AG08396 (cell line): ENCODE data around the gene WNT11.
A peak's percentile ranks its signal among the peaks of the same experiment; 100 is the strongest.

Experiments used
- DNase-seq: peaks from one replicate; pipeline ENCODE4 v3.0.0; 2012; ENCODE audit warnings: low spot score, mixed read lengths

WNT11 gene

GRCh38 chr11:76218449-76219178 is 12.3 kb upstream of the WNT11 start:
- no peak for DNase-seq

- no peak for DNase-seq
Observed at GRCh38 chr11:76217653-76218160, 11.4 kb upstream of the WNT11 start.

- DNase-seq = no peak
Observed at GRCh38 chr11:76216536-76217325, 10.4 kb upstream of the WNT11 start.

GRCh38 chr11:76215941-76216340 is 9.6 kb upstream of the WNT11 start:
- DNase-seq = peak; percentile 65

DNA sequence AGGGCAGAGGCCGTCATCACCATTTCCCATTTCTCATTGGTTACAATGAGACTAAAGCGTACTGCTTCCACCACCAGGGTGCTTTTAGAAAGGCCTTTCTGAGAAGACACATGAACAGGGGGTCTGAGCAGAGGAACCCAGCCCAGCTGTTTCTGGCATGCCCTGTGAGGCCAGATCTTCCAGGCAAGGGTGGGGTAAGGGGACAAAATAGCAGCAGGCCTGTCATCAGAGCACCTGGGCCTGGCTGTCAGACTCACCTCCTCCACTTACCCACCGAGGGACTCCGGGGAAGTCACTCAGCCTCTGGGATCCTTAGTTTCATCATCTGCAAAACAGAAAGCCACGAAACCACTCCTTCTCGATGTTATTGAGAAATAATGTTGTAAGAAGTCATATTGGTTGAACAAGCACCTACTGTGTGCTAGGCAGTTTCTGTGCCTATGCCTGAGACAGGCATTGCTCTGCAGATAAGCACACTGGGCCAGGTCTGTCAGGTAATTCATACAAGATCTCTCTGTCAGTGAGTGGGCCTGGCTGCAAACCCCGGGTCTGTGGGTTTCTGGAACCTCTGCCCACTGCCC is 8.8 kb upstream of the WNT11 start:
- DNase-seq = no peak

GRCh38 chr11:76214186-76214585 is 7.9 kb upstream of the WNT11 start:
- DNase-seq = no peak

- no peak for DNase-seq
Observed at GRCh38 chr11:76212086-76213035, 6.1 kb upstream of the WNT11 start.

- no peak for DNase-seq
Observed at GRCh38 chr11:76210931-76211851, 4.9 kb upstream of the WNT11 start.

- DNase-seq = peak; percentile 63
Observed at GRCh38 chr11:76209973-76210930, 4.0 kb upstream of the WNT11 start.

GRCh38 chr11:76209375-76209972 is 3.2 kb upstream of the WNT11 start:
- no peak for DNase-seq

DNA sequence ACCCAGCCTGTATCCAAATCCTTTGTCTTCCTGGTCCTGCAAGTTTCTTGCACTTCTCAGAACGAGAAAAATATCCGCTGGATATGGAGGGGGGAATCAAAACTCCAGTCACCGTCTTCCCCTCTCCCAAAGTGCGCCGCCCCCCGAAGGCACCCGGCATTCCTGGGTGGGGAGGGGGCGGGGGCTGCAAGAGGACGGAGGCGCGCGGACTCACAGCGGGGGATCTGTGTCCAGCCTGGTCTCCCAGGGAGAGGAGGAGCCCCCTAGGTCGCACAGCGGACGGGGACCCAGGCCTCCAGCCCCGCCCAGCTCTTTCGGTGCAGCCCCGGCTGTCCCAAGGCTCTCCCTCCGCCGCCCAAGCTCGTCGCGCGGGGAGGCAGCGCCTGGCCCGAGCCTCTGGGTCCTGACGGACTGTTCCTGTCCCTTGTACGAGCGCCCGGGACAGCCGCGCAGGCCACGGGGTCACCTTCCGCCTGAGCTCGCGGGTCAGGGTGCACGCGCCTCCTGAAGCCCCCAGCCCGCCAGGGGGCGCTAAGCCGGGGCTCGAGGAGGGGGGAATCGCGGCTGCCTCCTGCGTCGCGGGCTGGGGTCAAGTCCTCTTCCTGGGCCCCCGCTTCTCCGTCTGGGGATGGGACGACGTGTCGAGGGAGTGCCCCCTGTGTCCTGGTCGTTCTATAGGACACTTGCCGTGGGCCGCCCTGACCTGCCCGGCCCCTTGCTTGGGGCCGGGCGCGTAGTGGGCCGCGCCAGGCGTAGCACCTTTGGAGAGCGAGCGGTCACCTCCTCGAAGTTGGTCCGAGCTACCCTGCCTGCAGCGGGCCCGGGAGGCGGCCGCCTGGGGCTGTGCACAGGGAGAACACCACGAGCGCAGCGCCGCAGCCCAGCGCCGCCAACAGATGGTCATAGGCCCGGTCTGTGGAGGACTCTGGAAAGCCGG is 2.4 kb upstream of the WNT11 start:
- DNase-seq = peak; percentile 75

DNA sequence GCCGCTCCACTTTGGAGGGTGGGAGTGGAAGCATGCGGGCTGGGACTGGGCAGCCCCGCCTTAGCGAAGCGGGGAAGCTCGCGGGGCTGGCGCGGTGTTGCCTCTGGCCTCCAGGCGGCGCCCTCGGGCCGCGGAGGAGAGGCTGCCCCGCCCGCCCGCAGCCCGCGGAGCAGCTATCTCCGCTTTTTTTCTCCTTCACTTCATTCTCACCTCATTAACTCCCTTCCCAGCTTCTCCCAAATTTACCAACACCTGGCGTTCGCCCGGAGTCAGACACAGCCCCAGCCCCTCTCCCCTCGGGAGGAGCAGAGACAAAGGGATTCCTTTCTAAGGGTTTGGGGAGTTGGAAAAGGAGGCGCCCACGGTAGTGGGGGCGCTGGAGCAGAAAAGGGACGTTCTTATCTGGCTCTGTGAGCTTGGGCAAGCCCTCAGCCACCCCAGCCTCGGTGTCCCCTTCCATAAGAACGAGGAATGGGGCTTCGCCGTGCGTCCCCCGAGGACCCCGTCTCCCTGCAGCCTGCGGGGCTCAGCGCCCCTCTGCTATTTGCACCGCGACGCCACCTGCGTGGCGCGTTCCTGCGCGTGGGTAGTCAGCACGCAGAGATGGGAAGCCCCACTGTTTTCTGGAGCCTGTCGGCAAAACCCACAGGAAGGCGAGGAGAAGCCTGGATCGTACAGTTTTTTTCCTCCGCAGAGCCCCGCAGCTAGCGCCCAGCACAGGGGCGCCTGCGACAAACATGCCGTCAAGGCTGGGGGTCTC is 1.5 kb upstream of the WNT11 start:
- DNase-seq = peak; percentile 93

GRCh38 chr11:76206077-76206326 is 300 bp downstream of the WNT11 start:
- DNase-seq = no peak

- no peak for DNase-seq
Observed at GRCh38 chr11:76205252-76206076, 838 bp downstream of the WNT11 start.

- no peak for DNase-seq
Observed at GRCh38 chr11:76203937-76204336, 2.4 kb downstream of the WNT11 start.

DNA sequence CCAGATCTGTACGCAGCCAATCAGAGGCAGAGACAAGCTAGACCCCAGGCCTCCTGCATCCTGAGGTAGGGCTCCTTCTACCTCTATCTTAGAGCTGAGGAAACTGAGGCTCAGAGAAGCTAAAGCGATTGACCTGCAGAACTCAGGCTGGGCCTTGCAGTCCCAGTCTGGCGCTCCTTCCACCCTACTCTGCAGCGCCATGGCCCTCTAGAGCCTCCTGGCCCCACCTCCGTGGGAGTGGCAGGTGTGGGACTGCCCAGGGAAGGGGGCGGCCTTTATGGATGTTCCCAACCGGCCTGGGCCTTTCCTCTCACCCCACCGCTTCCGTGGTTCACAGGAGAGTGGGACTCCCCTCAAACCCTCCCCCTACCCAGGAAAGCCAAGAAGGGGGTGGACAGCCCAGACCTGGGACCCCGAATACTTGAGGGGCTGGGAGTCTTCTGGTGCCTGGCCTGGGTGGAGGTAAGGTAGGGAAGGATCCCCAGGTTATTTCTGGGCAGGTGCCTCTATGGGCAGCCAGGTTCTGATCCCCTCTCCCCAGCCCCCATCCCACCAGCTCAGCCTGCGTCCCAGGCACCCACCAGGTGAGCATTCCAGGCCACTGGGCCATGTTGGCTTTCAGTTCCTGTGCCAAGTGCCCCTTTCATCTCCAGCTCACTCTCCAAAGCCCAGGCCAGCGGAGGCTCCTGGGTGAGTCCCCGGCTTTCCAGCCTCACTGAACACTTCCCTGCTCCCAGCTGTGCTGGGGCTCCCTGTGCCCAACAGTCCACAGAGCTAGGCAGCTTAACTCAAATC is 3.0 kb downstream of the WNT11 start:
- DNase-seq = no peak
